Erythroblast (primary cell): ENCODE measurements around the gene LCN12.

Experiments
- DNase-seq, 2 experiments: peaks; one replicate each; lab custom pipeline; 2025; lab: John Stamatoyannopoulos, UW
- GATA1 ChIP-seq: IDR thresholded peaks from 2 replicates; pipeline ENCODE4 v1.6.1; 2011; ENCODE audit warnings: low read depth, mild to moderate bottlenecking, control low read depth, low read length, moderate library complexity
- POLR2A ChIP-seq: IDR thresholded peaks from 2 replicates; pipeline ENCODE4 v1.6.1; 2011; ENCODE audit warnings: mild to moderate bottlenecking, low read length

The LCN12 gene

DNA sequence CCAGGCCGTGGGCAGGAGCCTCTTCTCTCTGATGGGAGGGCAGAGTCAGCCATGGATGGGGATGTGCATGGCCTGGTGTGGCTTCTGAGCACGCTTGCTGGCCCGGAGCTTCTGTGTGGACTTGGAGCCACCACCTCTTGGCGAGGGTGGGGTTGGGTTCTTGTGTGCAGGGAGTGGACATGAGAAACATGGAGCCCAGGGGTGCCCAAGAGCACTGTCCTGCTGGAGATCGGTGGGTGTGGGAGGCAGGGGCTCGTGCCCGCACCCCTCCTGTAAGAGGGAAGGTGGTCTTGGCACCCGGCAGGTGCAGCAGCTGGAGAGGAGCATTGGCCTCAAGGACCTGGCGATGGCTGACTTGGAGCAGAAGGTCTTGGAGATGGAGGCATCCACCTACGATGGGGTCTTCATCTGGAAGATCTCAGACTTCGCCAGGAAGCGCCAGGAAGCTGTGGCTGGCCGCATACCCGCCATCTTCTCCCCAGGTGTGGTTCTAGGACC is 31.3 kb upstream of the LCN12 start:
- TF ChIP-seq POLR2A (no peak), GATA1 (no peak)
- no peak for DNase-seq

DNA sequence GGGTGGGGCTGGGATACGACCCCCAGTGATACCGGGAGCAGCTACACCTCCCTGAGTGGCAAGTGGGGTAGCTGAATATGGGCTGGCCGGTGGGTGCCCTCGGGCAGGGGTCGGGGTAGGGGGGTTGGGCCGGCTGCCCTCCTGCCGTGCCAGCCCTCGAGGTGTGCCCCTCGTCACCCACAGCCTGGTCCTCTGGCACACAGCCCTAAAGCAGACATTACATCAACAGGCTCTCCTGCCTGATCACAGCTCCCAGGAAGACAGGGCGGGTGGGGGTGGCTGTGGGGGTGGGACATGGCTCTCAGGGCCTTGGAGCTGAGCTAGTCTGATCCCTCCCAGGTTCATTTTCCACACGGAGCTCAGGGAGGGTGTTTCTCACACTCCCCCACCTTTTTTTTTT is 30.8 kb upstream of the LCN12 start:
- TF ChIP-seq POLR2A (no peak), GATA1 (no peak)
- no peak for DNase-seq

DNA sequence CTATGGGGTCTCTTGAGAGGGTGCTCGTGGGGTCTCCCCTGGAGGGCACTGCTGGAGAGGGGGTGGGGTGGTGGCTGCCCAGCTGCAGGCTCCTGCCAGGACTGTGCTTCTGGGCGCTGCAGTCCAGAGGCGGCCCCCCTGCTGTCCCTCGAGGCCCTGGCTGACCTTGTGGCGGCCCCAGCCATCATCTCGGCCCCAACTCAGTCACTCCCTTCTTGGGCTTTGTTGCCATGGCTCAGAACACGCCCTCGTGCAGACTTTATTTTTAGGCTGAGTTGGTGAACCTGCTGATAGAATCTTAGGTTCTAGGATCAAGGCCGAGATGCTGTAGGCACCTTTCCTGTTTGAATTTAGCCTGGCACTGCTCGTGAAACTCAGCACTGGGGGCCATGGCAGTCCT is 30.4 kb upstream of the LCN12 start:
- no peak for DNase-seq
- TF ChIP-seq POLR2A: no peak
- no peak for TF ChIP-seq GATA1

DNA sequence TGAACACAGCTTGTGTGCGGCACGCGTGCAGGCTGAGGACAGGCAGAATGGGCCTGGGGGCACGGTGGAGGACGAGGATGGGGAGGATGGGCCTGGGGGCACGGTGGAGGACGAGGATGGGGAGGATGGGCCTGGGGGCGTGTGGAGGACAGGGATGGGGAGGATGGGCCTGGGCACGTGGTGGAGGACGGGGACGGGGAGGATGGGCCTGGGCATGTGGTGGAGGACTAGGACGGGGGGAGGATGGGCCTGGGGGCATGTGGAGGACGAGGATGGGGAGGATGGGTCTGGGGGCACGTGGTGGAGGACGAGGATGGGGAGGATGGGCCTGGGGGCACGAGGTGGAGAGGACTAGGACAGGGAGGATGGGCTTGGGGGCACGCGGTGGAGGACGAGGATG is 29.5 kb upstream of the LCN12 start:
- TF ChIP-seq GATA1 (no peak), POLR2A (no peak)
- DNase-seq: no peak

DNA sequence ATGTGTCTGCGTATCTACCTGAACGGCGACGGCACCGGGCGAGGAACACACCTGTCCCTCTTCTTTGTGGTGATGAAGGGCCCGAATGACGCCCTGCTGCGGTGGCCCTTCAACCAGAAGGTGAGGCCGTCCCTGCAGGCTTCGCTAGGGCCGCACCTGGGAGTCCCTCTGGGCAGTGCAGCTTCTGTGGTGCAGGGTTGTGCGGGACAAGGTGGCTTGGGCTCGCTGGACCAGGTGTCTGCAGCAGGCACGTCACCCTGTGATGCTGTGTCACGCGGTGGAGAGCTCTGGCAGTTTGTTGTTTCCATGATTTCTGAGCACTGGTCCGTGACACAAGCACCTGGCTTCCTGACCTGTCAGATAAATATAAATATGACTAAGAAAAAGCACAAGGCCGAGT is 28.2 kb upstream of the LCN12 start:
- TF ChIP-seq GATA1 (no peak), POLR2A (no peak)
- DNase-seq: no peak

DNA sequence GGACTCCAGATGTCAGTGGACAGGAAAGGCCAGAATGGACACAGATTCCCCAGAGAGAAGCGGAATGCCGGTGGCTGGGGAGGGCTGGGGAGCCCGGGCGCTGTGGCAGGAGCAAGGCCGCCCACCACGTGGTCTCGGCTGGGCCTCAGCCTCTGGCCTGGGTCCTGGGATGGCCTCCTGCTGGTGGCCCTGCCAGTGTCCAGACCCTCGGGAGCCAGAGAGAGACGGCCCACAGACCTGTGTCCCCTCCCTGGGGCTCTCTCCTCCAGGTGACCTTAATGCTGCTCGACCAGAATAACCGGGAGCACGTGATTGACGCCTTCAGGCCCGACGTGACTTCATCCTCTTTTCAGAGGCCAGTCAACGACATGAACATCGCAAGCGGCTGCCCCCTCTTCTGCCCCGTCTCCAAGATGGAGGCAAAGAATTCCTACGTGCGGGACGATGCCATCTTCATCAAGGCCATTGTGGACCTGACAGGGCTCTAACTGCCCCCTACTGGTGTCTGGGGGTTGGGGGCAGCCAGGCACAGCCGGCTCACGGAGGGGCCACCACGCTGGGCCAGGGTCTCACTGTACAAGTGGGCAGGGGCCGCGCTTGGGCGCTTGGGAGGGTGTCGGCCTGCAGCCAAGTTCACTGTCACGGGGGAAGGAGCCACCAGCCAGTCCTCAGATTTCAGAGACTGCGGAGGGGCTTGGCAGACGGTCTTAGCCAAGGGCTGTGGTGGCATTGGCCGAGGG is 26.5 kb upstream of the LCN12 start:
- TF ChIP-seq POLR2A: no peak
- no peak for TF ChIP-seq GATA1
- no peak for DNase-seq

DNA sequence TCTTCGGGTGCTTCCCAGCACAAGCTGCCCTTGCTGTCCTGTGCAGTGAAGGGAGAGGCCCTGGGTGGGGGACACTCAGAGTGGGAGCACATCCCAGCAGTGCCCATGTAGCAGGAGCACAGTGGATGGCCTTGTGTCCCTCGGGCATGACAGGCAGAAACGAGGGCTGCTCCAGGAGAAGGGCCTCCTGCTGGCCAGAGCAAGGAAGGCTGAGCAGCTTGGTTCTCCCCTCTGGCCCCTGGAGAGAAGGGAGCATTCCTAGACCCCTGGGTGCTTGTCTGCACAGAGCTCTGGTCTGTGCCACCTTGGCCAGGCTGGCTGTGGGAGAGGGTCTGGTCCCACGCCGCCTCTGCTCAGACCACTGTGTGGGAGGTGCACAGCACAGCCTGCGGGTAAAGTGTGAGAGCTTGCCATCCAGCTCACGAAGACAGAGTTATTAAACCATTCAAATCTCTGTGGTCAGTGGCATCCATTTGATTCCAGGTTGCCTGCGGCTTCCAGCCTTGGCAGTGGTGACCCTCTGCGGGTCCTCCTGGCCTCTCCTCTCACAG is 25.8 kb upstream of the LCN12 start:
- no peak for DNase-seq
- TF ChIP-seq GATA1: no peak
- TF ChIP-seq POLR2A: no peak

DNA sequence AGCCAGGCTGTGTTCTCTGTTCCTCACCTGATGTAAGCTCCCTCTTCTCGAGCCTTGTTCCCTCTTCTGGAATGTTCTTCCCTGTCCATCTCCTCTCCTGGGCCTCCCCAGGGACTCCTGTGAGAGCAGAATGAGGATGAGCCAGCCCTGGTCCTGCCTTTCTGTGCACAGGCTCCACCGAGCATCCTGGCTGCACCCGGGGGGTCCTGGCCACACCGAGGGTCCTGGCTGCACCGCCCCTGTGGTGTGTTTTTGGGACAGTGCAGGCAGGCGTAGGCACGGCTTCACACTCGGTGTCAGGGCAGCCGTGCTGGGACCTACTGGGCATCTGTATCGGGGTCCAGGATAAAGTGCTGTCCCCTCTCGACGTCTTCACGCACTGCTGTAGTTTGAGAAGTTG is 25.3 kb upstream of the LCN12 start:
- DNase-seq: no peak

DNA sequence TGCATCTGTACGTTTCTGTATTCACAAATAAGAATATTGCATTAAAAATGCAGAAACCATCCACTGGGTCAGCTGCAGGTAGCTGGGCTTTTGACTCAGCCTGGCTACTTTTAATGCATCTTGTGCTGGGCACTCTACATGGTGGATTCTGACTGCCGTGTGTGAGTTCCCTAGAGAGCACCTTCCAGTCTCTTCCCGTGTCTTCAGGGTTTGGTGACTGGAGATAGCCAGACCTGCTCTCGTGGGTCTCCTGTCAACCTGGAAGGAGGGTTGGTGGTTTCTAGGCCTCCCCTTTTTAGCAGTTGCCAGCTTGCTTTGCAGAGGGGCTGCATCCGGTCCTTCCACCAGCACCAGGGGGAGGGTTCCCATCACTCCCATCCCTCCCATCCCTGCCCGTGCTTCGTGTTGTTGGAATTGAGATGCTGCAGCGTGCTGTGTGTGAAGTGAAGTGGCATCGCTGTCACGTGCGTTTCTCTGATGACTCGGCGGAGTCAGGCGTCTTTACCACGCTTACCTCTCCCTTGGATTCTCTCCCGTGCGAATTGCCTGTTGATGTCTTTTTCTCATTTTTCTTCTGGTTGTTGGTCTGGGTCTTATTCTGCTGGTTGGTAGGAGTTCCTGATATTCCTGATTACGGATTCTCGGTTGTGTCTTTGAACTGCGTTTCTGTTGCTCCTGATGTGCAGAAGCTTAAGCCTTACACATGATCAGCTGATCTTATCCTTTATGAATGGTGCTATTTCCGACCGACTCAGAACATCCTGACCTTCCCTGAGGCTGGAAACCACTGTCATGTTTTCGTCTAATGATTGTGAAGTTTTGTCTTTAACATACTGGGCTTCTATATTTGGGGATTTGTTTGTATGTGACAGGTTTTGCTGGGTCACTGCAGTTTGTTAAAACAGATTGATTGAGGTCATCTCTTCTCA is 24.5 kb upstream of the LCN12 start:
- no peak for DNase-seq

More for the DNA sequence above, 25.3 kb upstream of the LCN12 start:
- TF ChIP-seq GATA1: no peak
- TF ChIP-seq POLR2A: no peak

DNA sequence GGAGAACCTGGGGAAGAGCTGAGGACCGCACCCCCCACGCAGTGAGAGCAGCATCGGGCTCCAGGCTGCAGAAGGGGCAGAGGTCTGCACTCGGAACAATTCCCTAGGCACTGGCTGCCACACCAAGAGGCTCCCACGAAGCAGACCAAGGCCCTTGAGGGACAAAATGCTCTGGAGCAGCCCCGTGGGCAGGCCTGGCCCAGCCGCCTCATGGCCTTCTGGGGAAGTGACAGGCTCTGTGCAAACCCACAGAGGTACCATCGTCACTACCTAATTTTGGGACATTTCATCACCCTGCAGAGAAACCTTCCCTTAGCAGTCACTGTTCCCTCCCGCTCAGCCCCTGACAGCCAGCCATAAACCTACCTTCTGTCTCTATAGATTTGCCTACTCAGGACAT is 23.5 kb upstream of the LCN12 start:
- no peak for TF ChIP-seq POLR2A
- TF ChIP-seq GATA1: no peak

More for the DNA sequence above, 24.5 kb upstream of the LCN12 start:
- TF ChIP-seq POLR2A (no peak), GATA1 (no peak)

DNA sequence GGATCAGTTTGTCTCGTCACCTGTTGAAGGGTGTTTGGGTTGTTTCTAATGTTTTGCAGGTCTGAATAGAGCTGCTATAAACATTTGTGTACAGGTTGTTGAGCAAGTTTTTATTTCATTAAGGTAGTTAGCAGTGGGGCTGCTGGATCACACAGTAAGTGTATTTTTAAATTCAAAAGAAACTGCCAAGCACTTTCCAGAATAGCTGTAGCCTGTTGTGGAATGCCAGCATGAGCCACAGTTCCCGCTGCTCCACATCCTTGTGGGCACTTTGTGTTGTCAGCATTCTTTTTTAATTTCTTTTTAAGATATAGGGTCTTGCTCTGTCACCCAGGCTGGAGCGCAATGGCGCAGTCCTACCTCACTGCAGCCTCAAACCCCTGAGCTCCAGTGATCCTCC is 22.1 kb upstream of the LCN12 start:
- TF ChIP-seq POLR2A (no peak), GATA1 (no peak)
- no peak for DNase-seq

More for the DNA sequence above, 23.5 kb upstream of the LCN12 start:
- no peak for DNase-seq

DNA sequence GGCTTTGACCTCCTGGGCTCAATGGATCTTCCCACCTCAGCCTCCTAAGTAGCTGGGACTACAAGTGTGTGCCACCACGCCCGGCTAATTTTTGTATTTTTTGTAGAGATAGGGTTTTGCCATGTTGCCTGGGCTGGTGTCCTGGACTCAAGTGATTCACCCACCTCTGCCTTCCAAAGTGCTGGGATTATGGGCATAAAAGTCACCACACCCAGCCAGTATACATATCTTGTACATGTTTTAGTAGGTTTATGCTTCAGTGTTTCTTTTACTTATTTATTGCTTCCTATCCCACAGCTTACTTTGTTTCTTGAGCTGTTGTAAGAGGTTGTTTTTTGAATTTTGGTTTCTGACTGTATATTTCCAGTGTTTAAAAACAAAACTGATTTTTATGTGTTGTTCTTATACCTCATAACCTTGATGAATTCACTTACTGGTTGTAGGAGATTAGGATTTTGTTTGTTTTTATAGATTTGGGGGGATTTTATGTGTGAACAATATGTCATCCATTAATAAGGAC is 20.4 kb upstream of the LCN12 start:
- TF ChIP-seq POLR2A (no peak), GATA1 (no peak)
- no peak for DNase-seq

DNA sequence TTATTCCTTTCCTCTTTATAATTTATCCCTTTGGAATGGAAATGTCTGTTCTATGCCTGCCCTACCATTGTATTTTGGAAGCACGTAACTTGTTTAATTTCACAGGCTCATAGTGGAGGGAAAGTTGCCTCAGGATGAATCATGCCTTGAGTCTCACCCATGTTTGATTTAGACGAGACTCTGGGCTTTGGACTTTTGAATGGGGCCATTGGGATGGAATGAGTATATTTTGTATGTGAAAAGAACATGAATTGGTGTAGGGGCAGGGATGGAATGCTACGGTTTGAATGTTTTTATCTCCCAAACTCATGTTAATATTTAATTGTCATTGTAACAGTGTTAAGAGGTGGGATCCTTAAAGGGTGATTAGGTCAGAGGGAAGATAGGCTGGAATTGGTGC is 17.8 kb upstream of the LCN12 start:
- TF ChIP-seq GATA1: no peak
- no peak for DNase-seq
